Adrenal gland (tissue), 12 donors: ENCODE measurements around the gene SULT2B1. TPM values are rescaled to one million over a fixed set of nuclear protein-coding genes. Genes with fewer than 3 reads are reported as not detected.

Source experiments
- DNase-seq, 7 donors: peaks; one replicate each; pipeline ENCODE4 v3.0.0-alpha.2; 2019 to 2020
- H3K27ac ChIP-seq, 5 donors: fragments of 200-600 bp; sonication (generic) in 4 of 5; 1 replicate in 3 of 5; 2 replicates in 2 of 5; pipeline versions ENCODE4 v1.5.1 to v1.8.0; 2016 to 2020; ENCODE audit warnings: mild to moderate bottlenecking in 1 of 5
- H3K27me3 ChIP-seq: fragments of 200-600 bp; 2 replicates; pipeline ENCODE4 v1.8.0; 2021
- H3K36me3 ChIP-seq, 2 donors: fragments of 200-600 bp; replicated peaks in 1 of 2; 1 replicate in 1 of 2; 2 replicates in 1 of 2; pipeline versions ENCODE4 v1.5.1 to v1.8.0; 2018 to 2022
- H3K4me1 ChIP-seq, 2 donors: fragments of 200-600 bp; replicated peaks in 1 of 2; 1 replicate in 1 of 2; 2 replicates in 1 of 2; pipeline versions ENCODE4 v1.5.1 to v1.8.0; 2018 to 2021
- H3K4me3 ChIP-seq, 4 donors: fragments of 200-600 bp; sonication (generic) in 3 of 4; one replicate each; pipeline ENCODE4 v1.5.1; 2016 to 2018
- H3K9me3 ChIP-seq, 3 donors: fragments of 200-600 bp; sonication (generic) in 1 of 3; replicated peaks in 1 of 3; 1 replicate in 2 of 3; 2 replicates in 1 of 3; pipeline versions ENCODE4 v1.5.1 to v1.8.0; 2016 to 2021
- POLR2A ChIP-seq, 2 donors: fragments of 450-650 bp; IDR thresholded peaks; one replicate each; pipeline ENCODE4 v1.6.1; 2017; ENCODE audit warnings: antibody characterized with exemption in 2 of 2, mild to moderate bottlenecking in 2 of 2, moderate library complexity in 1 of 2
- WGBS, 4 donors: extraction: QIAGEN DNeasy Blood & Tissue Kit in 2 of 4; methylation state at CpG; one replicate each; pipeline versions ENCODE4 v1.1.5 to v1.1.7; 2013 to 2017; 5-methylcytosine and 5-hydroxymethylcytosine counted together
- intact Hi-C, 2 donors: fragments of 100-400 bp; cut with DNase I; formaldehyde crosslinking; loops; one replicate each; pipeline versions ENCODE4 v1.14.1 to v1.15.0; 2022 to 2023
- polyA plus RNA-seq, 3 donors: library from polyadenylated mRNA; stranded (reverse); fragments of 200-250 nt in 2 of 3; fragments of 350-450 nt in 1 of 3; fragmentation: Illumina TruSeq in 1 of 3; extraction: RNeasy Lipid Tissue Mini Kit (QIAGEN cat#74804) in 1 of 3; gene quantifications; one replicate each; pipeline ENCODE4 v1.2.3, GENCODE V29; 2013 to 2014
- total RNA-seq, 9 donors: library from RNA; depleted of rRNA in 4 of 9; stranded (reverse); fragments of >200 nt in 4 of 9; fragments of 120-200 nt in 1 of 9; fragmentation: NEBNext Ultra II Directional in 1 of 9; extraction: Animal tissue kit (Norgen Biotek cat#: 25700) in 1 of 9; gene quantifications; one replicate each; pipeline versions ENCODE4 v1.1.0 to v1.2.4, GENCODE V29; 2013 to 2023
- TF ChIP-seq, protein P1 (sequence below), 6 experiments: fragments of 450-650 bp in 4 of 6; fragments of 200-600 bp in 2 of 6; sonication (generic) in 1 of 6; IDR thresholded peaks; 1 replicate in 5 of 6; 2 replicates in 1 of 6; pipeline versions ENCODE4 v1.5.1 to v1.8.0; 2016 to 2021; ENCODE audit warnings: antibody characterized with exemption in 6 of 6, mild to moderate bottlenecking in 2 of 6, moderate library complexity in 1 of 6
- donor health status: healthy with polysubstance abuse.
- donor health status: Bipolar disorder and iron deficiency.
- donor health status: DM: yes; HTN: yes; CAD: no.
- donor health status: DM: no; HTN: no; CAD: no.
- donor health status: DM: no; HTN: no; CAD: no.
- donor health status: DM: yes; HTN: yes; CAD: no.

The SULT2B1 gene
- total and polyA plus RNA-seq, 12 donors, result 0.22 to 1.4 (median 0.52) TPM; not detected in 3

DNA sequence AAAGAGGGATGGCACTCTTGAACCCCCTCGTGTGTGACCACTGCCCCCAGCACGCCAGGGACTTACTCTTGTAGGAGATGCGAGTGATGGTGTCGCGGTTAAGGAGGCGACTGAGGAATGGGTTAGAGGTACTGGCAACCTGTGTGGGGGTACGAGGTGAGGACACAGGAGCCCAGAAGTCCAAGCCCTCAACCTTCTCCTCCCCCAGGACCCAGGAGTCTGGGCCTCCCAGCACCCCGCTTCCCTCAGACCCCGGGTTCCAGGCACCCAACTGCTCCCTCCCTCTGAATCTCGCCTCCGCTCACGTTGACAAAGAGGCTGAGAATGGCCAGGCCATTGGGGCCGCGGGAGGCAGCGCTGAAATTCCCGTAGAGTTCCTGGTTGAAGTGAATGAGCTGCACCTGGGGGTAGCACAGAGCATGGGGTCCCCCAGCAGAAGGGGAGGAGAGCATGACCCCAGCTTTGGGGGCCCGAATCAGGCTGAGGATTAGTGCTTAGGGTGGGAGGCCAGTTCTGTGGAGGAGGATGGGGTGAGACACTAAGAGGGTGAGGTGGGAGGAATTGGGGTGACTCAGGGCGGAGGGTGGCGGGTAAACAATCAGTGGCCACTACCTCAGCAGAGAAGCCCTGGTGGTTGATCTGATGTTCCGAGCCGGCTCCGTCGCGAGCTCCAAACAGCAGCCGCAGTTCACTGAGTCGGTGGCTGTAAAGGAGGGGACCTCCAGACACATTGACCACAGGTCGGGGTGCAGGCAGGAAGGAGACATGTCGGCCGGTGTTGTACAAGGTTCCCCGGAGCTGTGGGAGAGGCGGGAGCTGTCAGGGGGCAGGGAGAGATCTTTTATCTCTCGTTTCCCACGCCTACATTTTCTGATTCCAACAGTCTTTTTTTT is 87.8 kb downstream of the SULT2B1 start:
- WGBS, 4 donors, result 63 to 80% (median 76%) methylated on average over 25 to 33 of the region's 33 CpGs
- H3K9me3 ChIP-seq, result no peaks in the 10 kb centered on the region
- H3K27ac ChIP-seq, result no peak overlapping the region
- H3K27me3 ChIP-seq, result no peaks in the 10 kb centered on the region
- no peak for TF ChIP-seq POLR2A (IDR thresholded peaks at IDR 0.05)
- TF ChIP-seq, protein P1, sequence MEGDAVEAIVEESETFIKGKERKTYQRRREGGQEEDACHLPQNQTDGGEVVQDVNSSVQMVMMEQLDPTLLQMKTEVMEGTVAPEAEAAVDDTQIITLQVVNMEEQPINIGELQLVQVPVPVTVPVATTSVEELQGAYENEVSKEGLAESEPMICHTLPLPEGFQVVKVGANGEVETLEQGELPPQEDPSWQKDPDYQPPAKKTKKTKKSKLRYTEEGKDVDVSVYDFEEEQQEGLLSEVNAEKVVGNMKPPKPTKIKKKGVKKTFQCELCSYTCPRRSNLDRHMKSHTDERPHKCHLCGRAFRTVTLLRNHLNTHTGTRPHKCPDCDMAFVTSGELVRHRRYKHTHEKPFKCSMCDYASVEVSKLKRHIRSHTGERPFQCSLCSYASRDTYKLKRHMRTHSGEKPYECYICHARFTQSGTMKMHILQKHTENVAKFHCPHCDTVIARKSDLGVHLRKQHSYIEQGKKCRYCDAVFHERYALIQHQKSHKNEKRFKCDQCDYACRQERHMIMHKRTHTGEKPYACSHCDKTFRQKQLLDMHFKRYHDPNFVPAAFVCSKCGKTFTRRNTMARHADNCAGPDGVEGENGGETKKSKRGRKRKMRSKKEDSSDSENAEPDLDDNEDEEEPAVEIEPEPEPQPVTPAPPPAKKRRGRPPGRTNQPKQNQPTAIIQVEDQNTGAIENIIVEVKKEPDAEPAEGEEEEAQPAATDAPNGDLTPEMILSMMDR (IDR thresholded peaks at IDR 0.05), result no peak
- intact Hi-C loops, result loop anchor here in 1 of 2 donors (10.0 kb wide), 1 partner anchor 205 kb away; no protein-coding TSS in a partner anchor
- H3K36me3 ChIP-seq, result no peaks in the 10 kb centered on the region
- DNase-seq, result peak in 6 of 7 donors; percentile 38 to 75 (median 52)
- H3K4me3 ChIP-seq, result no peak overlapping the region
- H3K4me1 ChIP-seq, result peaks cover 11 to 26% of the 10 kb centered on the region in 2 donors

DNA sequence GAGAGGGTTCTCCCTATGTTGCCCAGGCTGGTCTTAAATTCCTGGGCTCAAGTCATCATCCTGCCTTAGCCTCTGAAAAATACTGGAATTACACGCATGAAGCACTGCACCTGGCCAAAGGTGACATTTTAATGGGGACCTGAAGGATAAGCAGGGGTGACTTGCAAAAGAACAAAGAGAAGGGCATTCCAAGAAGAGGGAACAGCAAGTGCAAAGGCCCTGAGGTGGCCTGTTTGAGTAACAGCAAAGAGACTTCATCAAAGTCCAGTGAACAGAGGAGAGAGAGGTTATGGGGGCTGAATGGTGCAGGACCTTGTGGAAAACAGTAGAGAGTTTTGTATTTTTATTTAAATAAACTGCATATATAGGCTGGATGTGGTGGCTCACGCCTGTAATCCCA is 89.9 kb downstream of the SULT2B1 start:
- no peak overlapping the region for H3K27ac ChIP-seq
- DNase-seq, result no peak
- no peaks in the 10 kb centered on the region for H3K27me3 ChIP-seq
- 88 to 98% (median 92%) methylated on average over 2 of the region's 2 CpGs for WGBS, 4 donors
- H3K4me3 ChIP-seq, result no peak overlapping the region
- H3K36me3 ChIP-seq, result no peaks in the 10 kb centered on the region
- no peak for TF ChIP-seq POLR2A (IDR thresholded peaks at IDR 0.05)
- TF ChIP-seq, protein P1 (IDR thresholded peaks at IDR 0.05), result no peak
- H3K4me1 ChIP-seq, result peaks cover 17 to 21% of the 10 kb centered on the region in 2 donors
- intact Hi-C loops, result loop anchor here in 1 of 2 donors (10.0 kb wide), 1 partner anchor 203 kb away; no protein-coding TSS in a partner anchor
- H3K9me3 ChIP-seq, result no peaks in the 10 kb centered on the region

DNA sequence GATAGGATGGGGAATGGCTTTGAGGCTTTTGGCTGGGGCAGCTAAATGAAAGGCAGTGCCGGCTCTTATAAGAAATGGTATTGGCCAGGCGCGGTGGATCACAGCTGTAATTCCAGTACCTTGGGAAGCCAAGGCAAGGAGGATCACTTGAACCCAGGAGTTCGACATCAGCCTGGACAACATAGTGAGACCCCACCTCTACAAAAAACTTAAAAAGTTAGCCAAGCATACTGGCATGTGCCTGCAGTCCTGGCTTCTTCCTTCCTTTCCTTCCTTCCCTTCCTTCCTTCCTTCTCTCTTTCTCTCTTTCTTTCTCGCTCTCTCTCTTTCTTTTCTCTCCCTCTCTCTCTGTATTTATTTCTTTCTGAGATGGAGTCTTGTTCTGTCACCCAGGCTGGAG is 90.9 kb downstream of the SULT2B1 start:
- no peak for DNase-seq
- TF ChIP-seq POLR2A (IDR thresholded peaks at IDR 0.05), result no peak
- TF ChIP-seq, protein P1 (IDR thresholded peaks at IDR 0.05), result no peak
- Histone ChIP-seq H3K27me3 (no peaks in the 10 kb centered on the region), H3K27ac (no peak overlapping the region), H3K9me3 (no peaks in the 10 kb centered on the region), H3K36me3 (no peaks in the 10 kb centered on the region), H3K4me1 (peaks cover 17 to 21% of the 10 kb centered on the region in 2 donors), H3K4me3 (no peak overlapping the region)
- intact Hi-C loops, result loop anchor here in 1 of 2 donors (10.0 kb wide), 1 partner anchor 202 kb away; no protein-coding TSS in a partner anchor
- 86 to 93% (median 90%) methylated on average over 5 of the region's 5 CpGs for WGBS, 4 donors

DNA sequence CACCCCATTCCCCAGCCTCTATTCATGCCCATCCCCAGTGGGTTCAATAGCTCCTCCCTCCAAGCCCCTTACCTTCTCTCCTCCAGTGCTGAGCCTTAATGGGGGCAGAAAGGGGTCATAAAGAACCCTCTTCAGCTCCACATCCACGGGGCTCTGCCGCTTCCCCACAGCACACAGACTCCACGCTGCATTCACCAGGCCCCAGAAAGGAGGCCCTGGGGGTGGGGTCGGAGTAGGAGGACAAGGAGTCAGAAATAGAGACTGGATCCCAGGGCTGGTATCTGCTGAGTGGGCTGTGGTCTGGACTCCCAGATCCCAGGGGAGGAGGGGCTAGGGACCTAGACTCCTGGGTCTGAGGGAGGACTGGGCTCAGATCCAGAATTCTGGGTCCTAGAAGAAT is 92.4 kb downstream of the SULT2B1 start:
- intact Hi-C loops, result loop anchor here in 1 of 2 donors (10.0 kb wide), 1 partner anchor 200 kb away; no protein-coding TSS in a partner anchor
- no peaks in the 10 kb centered on the region for H3K9me3 ChIP-seq
- WGBS, 4 donors, result 68 to 86% (median 77%) methylated on average over 4 of the region's 4 CpGs
- H3K27me3 ChIP-seq, result no peaks in the 10 kb centered on the region
- no peak overlapping the region for H3K27ac ChIP-seq
- no peak for DNase-seq
- no peak overlapping the region for H3K4me3 ChIP-seq
- H3K36me3 ChIP-seq, result no peaks in the 10 kb centered on the region
- H3K4me1 ChIP-seq, result peaks cover 11 to 13% of the 10 kb centered on the region in 2 donors
- TF ChIP-seq, protein P1 (IDR thresholded peaks at IDR 0.05), result no peak
- no peak for TF ChIP-seq POLR2A (IDR thresholded peaks at IDR 0.05)
